Tongue (tissue), 2 donors: ENCODE results near the gene HADHA. TPM values are rescaled to one million over a fixed set of nuclear protein-coding genes. Genes with fewer than 3 reads are reported as not detected.
"Not testable (repeated sequence)": the region's sequence is repeated elsewhere in the genome, so short reads cannot be mapped to it uniquely, and the experiment has no call there.

Source experiments
- DNase-seq: peaks from one replicate; pipeline ENCODE4 v3.0.0-alpha.2; 2015
- total RNA-seq: library from RNA; depleted of rRNA; stranded (reverse); fragments of >200 nt; gene quantifications from one replicate; pipeline ENCODE4 v1.2.3, GENCODE V29; 2014

The HADHA gene
- total RNA-seq = 191 TPM

DNA sequence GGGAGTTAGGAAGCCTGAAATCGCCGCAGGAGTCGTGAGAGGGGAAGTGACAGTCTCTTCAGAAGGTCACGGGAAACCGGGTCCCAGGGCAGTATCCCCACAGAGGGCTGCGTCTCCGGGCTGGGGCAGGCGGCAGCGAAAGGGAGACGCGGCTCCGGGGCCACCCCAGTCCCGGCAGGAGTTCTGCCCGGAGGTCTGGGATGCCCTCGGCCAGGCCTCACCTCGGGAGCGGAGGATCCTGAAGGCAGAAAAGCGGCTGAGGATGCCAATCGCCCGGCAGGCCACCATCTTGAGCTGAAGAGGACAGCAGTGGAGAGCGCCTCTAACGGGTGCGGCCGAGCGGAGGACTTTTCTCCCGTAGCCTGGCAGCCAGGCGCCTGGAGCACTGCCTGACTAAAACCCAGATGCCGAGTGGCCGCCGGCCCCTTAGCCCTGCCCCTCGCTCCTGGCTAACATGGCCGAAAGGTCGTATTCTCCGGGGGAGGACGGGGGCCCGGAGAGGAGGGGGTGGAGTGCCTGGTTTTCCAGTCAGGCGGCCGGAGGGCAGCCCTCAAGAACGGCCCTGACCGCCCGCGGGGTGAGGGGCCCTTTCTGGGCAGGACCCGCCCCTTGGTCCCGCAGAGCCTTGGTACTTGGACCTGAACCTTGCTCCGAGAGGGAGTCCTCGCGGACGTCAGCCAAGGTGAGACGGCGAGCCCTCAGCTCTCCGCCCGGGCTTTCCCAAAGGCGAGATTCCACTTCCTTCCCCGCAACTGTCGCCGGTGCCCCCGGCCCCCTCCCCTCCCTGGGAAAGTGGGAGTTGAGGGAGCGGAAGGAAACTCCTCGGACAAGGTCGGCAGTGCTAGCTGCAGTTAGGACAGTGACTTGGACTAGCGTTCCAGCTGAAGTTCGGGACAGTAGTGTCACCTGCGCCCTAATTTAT lies at the start of gene HADHA, which contains the start of gene HADHB:
TSS of gene HADHA (minus strand) at position 324 of the 922 bp plus-strand sequence. CDS start at position 288, 36 bp downstream.
TSS of gene HADHB (plus strand) at position 631 of the 922 bp plus-strand sequence. CDS start 9,316 bp downstream, outside the sequence.
- peak; percentile 95 for DNase-seq

GRCh38 chr2:26292646-26293045 lies 48.2 kb upstream of the HADHA start:
- no peak for DNase-seq

DNA sequence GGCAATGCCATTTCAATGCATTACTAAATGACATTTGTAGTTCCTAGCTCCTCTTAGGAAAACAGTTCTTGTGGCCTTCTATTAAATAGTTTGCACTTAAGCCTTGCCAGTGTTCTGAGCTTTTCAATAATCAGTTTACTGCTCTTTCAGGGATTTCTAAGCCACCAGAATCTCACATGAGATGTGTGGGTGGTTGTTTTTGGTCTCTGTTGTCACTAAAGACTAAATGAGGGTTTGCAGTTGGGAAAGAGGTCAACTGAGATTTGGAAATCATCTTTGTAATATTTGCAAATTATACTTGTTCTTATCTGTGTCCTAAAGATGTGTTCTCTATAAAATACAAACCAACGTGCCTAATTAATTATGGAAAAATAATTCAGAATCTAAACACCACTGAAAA lies 45.6 kb upstream of the HADHA start:
- no peak for DNase-seq

- no peak for DNase-seq
These were observed 41.5 kb upstream of the HADHA start for GRCh38 chr2:26285931-26286330.

GRCh38 chr2:26284132-26284531 lies 39.7 kb upstream of the HADHA start:
- DNase-seq = no peak

GRCh38 chr2:26283606-26284005 lies 39.2 kb upstream of the HADHA start:
- no peak for DNase-seq

DNA sequence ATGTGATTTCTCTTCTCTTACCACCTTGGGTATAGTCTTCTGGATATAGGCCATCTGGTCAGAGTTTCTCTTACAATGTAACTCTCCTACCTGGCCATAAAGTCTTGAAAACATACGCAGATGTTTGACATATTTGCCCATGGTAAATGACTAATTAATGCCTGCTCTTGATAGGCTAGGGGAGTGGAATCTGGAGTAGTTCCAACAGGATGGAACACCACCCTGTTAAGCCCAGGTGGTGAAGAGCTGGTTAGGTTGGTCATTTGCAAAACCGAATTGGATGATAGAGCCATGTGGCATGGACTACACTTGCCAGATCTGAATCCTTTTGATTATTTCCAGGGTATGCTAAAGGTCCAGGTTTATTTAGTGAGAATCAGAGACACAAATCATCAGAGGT lies 36.8 kb upstream of the HADHA start:
- no peak for DNase-seq

DNA sequence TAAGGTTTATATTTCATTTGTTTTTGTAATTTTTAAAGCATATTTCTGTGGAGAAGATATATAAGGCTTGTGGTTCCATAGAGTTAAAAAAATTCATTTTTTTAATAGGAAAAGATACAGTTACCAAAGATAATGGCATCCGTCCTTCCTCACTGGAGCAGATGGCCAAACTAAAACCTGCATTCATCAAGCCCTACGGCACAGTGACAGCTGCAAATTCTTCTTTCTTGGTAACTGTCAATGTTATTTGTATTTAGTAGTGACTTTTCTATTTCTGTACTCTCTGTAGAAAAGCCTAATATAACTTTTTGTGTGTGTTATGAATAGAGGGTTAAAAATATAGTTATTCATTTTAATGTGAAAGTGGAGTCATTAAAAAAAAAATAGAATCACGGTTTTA lies 35.5 kb upstream of the HADHA start:
- DNase-seq = peak; percentile 49

- DNase-seq = no peak
These were observed 32.2 kb upstream of the HADHA start for GRCh38 chr2:26276484-26277227.

- peak; percentile 62 for DNase-seq
These were observed 29.7 kb upstream of the HADHA start for GRCh38 chr2:26274058-26274613.

DNA sequence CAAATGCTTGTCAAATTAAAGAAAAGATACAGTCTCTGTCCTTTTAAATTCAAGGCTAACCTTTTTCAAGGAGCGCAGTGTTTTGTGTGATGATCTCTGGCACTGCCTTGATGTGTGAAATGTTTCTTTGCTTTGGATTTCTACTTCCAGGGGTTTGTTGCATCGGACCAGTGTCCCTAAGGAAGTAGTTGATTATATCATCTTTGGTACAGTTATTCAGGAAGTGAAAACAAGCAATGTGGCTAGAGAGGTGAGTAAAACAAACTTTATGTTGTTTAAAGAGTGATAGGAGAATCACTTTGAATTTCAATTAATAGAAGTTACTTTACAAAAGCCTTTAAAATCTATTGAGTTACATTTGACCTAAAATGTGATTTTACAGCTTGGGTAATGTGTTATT lies 29.1 kb upstream of the HADHA start:
- DNase-seq = no peak

DNA sequence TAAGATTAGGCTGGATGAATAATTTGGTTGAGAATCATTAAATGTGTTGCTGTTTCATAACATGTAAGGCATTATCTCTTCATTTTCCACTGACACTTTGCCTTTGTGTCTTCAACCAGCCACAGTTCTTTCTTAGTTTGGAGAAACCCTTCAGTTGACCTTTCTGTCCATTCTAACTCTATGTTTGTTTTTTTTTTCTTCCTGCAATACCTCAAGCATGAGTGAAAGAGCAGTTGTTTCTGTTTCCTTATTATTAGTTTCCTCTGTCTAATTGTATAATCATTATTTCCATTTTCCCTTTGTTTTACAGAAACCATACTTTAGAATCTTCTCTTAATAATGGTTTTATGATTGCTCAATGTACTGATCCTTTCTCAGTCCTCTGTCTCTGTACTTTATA lies 25.9 kb upstream of the HADHA start:
- no peak for DNase-seq

GRCh38 chr2:26269571-26270158 lies 25.2 kb upstream of the HADHA start:
- no peak for DNase-seq

DNA sequence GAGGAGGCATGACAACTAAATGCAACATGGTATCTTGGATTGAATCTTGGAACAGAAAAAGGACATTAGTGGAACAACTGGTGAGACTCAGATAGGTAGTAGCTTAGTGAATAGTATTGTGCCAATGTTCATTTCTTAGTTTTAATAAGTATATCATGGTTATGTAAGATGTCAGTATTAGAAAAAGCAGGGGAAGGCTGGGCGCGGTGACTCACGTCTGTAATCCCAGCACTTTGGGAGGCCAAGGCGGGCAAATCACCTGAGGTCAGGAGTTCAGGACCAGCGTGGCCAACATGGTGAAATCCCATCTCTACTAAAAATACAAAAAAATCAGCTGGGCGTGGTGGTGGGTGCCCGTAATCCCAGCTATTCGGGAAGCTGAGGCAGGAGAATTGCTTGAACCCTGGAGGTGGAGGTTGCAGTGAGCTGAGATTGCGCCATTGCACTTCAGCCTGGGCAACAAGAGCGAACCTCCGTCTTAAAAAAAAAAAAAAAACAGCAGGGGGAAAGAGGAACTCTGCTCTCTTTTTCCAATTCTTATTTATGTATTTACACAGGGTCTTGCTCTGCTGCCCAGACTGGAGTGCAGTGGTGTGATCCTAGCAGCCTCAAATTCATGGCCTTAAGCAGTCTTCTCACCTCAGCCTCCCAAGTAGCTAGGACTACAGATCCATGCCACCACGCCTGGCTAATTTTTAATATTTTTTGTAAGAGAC lies 24.4 kb upstream of the HADHA start:
- DNase-seq = not testable (repeated sequence)

DNA sequence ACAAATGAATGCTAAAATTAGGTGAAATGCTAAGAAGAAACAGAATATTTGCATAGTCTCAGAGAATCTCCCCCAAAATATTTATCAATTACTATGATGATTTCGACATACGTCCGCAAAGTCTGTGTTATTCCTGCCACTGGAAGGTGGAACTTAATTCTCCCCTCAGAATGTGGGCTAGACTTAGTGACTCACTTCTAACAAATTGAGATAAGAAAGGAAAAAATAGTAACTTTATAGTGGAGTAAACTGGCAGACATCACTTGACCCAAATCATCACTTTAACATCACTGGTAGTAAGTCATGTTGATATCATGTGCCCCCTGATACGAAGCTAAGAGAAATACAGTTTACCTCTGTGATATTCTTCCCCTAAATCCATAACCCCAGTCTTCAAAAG lies 23.8 kb upstream of the HADHA start:
- DNase-seq = no peak

- DNase-seq = not testable (repeated sequence)
These were observed 14.4 kb upstream of the HADHA start for GRCh38 chr2:26258836-26259235.

DNA sequence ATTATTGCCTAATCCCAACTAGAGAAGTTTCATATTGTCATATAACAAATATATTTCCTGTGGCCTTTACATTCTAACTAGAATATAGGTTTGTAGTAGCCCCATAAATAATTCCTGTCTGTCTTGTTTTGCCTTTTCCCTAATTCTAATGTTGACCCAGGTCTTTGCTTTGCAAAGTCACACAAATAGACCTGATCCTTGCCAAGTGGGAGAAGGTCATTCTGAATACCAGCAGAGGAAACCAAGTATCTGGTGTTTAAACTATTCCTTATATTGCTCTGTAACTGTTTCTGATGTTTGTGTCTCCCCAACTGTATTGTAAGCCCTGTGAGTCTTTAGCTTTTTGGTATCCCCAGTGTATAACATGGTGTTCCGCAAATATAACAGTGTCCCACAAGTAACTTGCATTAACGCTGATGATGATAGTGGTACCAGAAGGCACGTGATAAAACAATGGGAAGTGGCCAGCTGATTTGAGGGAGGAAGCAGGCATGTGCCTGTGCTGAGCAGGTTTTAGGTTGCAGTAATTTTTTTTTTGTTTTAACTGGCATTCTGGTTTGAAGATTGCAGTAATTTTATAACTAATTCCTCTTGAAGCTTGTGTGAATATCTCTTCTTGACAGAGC lies 11.4 kb upstream of the HADHA start:
- DNase-seq = no peak

GRCh38 chr2:26251893-26252292 lies 7.5 kb upstream of the HADHA start:
- DNase-seq = peak; percentile 54

DNA sequence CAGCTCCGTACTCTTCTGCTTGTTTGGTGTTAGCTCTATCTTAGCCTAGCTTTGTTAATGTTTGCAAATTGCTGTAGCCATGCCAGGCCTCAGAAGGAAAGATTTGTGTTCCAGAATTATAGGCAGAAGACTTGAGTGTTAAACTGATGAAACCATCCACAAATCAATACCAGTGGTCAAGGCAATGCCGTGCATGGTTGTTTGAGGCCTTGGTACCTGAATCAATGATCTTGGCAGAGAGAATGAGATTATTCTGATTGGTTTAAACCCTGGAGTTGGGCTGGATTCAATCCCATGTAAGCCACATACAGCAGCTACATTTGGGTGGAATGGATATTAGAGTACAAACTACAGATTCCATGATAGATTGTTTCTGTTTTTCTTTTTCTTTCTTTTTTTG lies 5.2 kb upstream of the HADHA start:
- no peak for DNase-seq

DNA sequence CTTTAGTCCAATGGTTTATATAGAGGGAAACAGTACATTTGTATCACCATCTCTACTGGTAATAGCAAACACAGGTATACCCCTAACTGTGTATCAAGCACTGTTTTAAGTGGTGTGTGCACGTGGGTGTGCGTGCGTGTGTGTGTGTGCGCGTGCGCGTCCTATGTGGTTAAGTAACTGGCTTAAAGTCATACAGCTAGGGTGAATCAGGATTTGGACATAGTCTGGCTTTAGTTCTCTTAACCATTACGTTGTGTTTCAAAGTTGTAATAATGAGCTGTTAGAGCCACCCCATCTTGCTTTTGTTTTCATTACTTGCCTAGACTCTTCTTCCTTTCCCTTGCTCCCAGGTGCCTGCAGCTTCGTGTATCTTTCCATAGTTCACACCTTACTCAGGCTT lies 2.4 kb upstream of the HADHA start:
- DNase-seq = no peak

DNA sequence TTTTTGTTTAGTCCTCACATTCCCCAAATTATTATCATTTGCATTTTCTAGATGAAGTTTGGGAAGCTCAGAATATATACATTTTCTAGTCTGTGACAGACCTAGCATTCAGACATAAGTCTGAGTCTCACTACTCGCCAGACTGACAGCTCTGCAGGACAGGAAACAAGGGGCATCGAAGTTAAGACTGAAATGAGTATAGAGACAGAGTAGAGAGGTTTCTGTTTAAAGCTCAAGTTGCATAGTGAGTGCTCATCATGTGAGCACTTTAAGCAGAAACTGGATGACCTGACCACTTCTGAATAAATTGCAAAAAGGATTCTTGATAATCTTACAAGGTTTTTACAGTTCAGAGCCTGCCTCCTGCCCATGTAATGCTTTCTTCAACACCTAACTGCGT lies 1.4 kb upstream of the HADHA start:
- no peak for DNase-seq
